ENCODE data around the gene MZF1. TPM values are rescaled to one million over a fixed set of nuclear protein-coding genes. Genes with fewer than 3 reads are reported as not detected.

The MZF1 gene
- total RNA-seq, 4 donors from 2014 or later, result 6.8 to 21.5 (median 15.1) TPM

GRCh38 chr19:58566989-58567388 is 6.1 kb downstream of the MZF1 start:
- Histone ChIP-seq H3K36me3 (peaks cover 0 to 32% of the 10 kb centered on the region in 2 donors), H3K4me3 (no peak overlapping the region), H3K9me3 (no peaks in the 10 kb centered on the region), H3K27me3 (no peaks in the 10 kb centered on the region), H3K4me1 (peaks cover 17 to 19% of the 10 kb centered on the region in 2 donors), H3K27ac (no peak overlapping the region)
- DNase-seq (no peak), ATAC-seq (no peak)
- intact Hi-C loops (cut with DNase I; ENCODE audit: low total_unique reads), result no loop called here
- TF ChIP-seq POLR2A (IDR thresholded peaks at IDR 0.05) (no peak), CTCF (IDR thresholded peaks at IDR 0.05 in 4 of 5, conservative IDR thresholded peaks at IDR 0.05 in 1 of 5) (no peak)
- in situ Hi-C loops (cut with MboI; ENCODE audit: low sequenced_read_pairs in 4 of 4), result no loop called here

GRCh38 chr19:58563823-58564222 is 9.3 kb downstream of the MZF1 start:
- Histone ChIP-seq H3K9me3 (no peaks in the 10 kb centered on the region), H3K27ac (no peak overlapping the region), H3K36me3 (peaks cover 0 to 10% of the 10 kb centered on the region in 2 donors), H3K4me1 (peaks cover 26 to 42% of the 10 kb centered on the region in 2 donors), H3K4me3 (no peak overlapping the region), H3K27me3 (no peaks in the 10 kb centered on the region)
- DNase-seq (peak in 1 of 2 donors; percentile 7), ATAC-seq (no peak)
- TF ChIP-seq POLR2A (IDR thresholded peaks at IDR 0.05), result no peak
- TF ChIP-seq CTCF (IDR thresholded peaks at IDR 0.05 in 4 of 5, conservative IDR thresholded peaks at IDR 0.05 in 1 of 5), result no peak
- intact Hi-C loops (cut with DNase I; ENCODE audit: low total_unique reads) (no loop called here), in situ Hi-C loops (cut with MboI; ENCODE audit: low sequenced_read_pairs in 4 of 4) (no loop called here)

- in situ Hi-C loops (cut with MboI; ENCODE audit: low sequenced_read_pairs in 4 of 4) (no loop called here), intact Hi-C loops (cut with DNase I; ENCODE audit: low total_unique reads) (no loop called here)
- Histone ChIP-seq H3K4me3 (peak overlapping the region; percentile 46 to 55 (median 52)), H3K9me3 (no peaks in the 10 kb centered on the region), H3K4me1 (peaks cover 26 to 42% of the 10 kb centered on the region in 2 donors), H3K36me3 (peaks cover 0 to 10% of the 10 kb centered on the region in 2 donors), H3K27me3 (no peaks in the 10 kb centered on the region), H3K27ac (no peak overlapping the region)
- DNase-seq, result peak in 1 of 2 donors; percentile 24
- no peak for ATAC-seq
- no peak for TF ChIP-seq CTCF (IDR thresholded peaks at IDR 0.05 in 4 of 5, conservative IDR thresholded peaks at IDR 0.05 in 1 of 5)
- no peak for TF ChIP-seq POLR2A (IDR thresholded peaks at IDR 0.05)
Observed at GRCh38 chr19:58563034-58563573, 10.0 kb downstream of the MZF1 start.

DNA sequence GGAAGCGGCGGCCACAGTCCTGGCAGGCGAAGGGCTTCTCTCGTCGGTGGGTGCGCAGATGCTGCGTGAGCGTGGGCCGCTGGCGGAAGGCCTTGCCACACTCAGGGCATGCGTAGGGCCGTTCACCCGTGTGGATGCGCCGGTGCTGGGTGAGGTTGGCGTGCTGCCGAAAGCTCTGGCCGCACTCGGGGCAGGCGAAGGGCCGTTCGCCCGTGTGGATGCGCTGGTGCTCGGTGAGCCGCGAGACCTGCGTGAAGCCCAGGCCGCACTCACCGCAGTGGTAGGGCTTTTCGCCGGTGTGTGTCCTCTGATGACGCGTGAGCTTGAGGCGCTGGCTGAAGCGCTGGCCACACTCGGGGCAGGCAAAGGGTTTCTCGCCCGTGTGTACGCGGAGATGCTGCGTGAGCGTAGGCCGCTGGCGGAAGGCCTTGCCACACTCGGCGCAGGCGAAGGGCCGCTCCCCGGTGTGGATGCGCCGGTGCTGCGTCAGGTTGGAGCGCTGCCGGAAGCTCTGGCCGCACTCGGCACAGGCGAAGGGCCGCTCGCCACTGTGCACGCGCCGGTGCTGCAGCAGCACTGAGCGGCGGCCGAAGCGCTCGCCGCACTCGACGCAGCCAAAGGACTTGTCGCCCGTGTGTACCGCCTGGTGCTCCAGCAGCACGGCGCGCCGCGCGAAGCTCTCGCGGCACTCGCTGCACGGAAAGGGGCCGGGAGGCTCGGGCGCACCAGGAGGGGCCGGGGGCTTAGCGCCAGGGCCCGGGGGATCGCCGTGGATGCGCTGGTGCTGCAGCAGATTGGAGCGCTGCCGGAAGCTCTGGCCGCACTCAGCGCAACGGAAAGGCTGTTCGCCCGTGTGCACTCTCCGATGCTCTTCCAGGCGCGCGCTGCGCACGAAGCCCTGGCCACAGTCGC is 10.8 kb downstream of the MZF1 start:
- ATAC-seq, result no peak
- peaks cover 28 to 46% of the 10 kb centered on the region in 2 donors for H3K4me1 ChIP-seq
- in situ Hi-C loops (cut with MboI; ENCODE audit: low sequenced_read_pairs in 4 of 4), result no loop called here
- TF ChIP-seq CTCF (IDR thresholded peaks at IDR 0.05 in 4 of 5, conservative IDR thresholded peaks at IDR 0.05 in 1 of 5) (no peak), POLR2A (IDR thresholded peaks at IDR 0.05) (peak in 1 of 2 donors; percentile 15)
- peaks cover 0 to 4% of the 10 kb centered on the region in 2 donors for H3K36me3 ChIP-seq
- no peaks in the 10 kb centered on the region for H3K9me3 ChIP-seq
- peak overlapping the region; percentile 46 to 55 (median 52) for H3K4me3 ChIP-seq
- DNase-seq, result peak in 1 of 2 donors; percentile 31
- peak overlapping the region; percentile 42 to 55 (median 47) for H3K27ac ChIP-seq
- no peaks in the 10 kb centered on the region for H3K27me3 ChIP-seq
- intact Hi-C loops (cut with DNase I; ENCODE audit: low total_unique reads), result no loop called here

All from gastrocnemius medialis (tissue), 4 donors.